HFF-Myc (cell line): ENCODE data around the gene UNC13C.

ENCODE experiments used
- DNase-seq: peaks from one replicate; pipeline ENCODE4 v3.0.0-alpha.2; 2011; ENCODE audit warnings: low read depth; ENCODE audit errors: extremely low read depth
- H3K4me3 ChIP-seq: replicated peaks from 2 replicates; pipeline ENCODE4 v1.5.1; 2011; ENCODE audit warnings: low read depth, mild to moderate bottlenecking, control low read depth, low read length
- CTCF ChIP-seq: IDR thresholded peaks from 2 replicates; pipeline ENCODE4 v1.5.1; 2012; ENCODE audit warnings: mild to moderate bottlenecking, low read depth, low read length, control low read depth; ENCODE audit errors: missing control alignments

Gene UNC13C

GRCh38 chr15:54559405-54560069, 581.3 kb downstream of the UNC13C start:
- no peak overlapping the region for H3K4me3 ChIP-seq
- DNase-seq: no peak
- TF ChIP-seq CTCF: no peak

GRCh38 chr15:54560417-54560816, 582.2 kb downstream of the UNC13C start:
- TF ChIP-seq CTCF: no peak
- no peak for DNase-seq

GRCh38 chr15:54564166-54564565, 585.9 kb downstream of the UNC13C start:
- no peak for DNase-seq
- no peak for TF ChIP-seq CTCF
- H3K4me3 ChIP-seq: no peak overlapping the region

More at GRCh38 chr15:54560417-54560816, 582.2 kb downstream of the UNC13C start:
- H3K4me3 ChIP-seq: no peak overlapping the region

- TF ChIP-seq CTCF: no peak
- DNase-seq: no peak
- no peak overlapping the region for H3K4me3 ChIP-seq
Observed at GRCh38 chr15:54566654-54567053, 588.4 kb downstream of the UNC13C start.

- DNase-seq: no peak
- TF ChIP-seq CTCF: no peak
- H3K4me3 ChIP-seq: no peak overlapping the region
Observed at GRCh38 chr15:54567408-54568035, 589.3 kb downstream of the UNC13C start.

- no peak for TF ChIP-seq CTCF
- no peak for DNase-seq
- no peak overlapping the region for H3K4me3 ChIP-seq
Observed at GRCh38 chr15:54568381-54568780, 590.1 kb downstream of the UNC13C start.

- no peak overlapping the region for H3K4me3 ChIP-seq
- no peak for TF ChIP-seq CTCF
- no peak for DNase-seq
Observed at GRCh38 chr15:54571576-54571975, 593.3 kb downstream of the UNC13C start.
